Activated naive CD8-positive, alpha-beta T cell treated with anti-CD3 and anti-CD28 coated beads, Interleukin-2, amount 50 U/mL, for 24 hours (primary cell): ENCODE measurements around the gene CARD18.
A peak's percentile ranks its signal among the peaks of the same experiment; 100 is the strongest.
"Not testable (repeated sequence)": the region's sequence is repeated elsewhere in the genome, so short reads cannot be mapped to it uniquely, and the experiment has no call there.

ENCODE experiments used
- ATAC-seq: fragments of 150-1000 bp; cut with Tn5 transposase; one replicate; pipeline ENCODE4 v1.10.0; 2021
- DNase-seq: peaks from one replicate; pipeline ENCODE4 v3.0.0; 2021
- H3K27ac Mint-ChIP-seq: one replicate; pipeline ENCODE4 v1.8.0; 2021; ENCODE audit warnings: mild to moderate bottlenecking, mixed read lengths
- H3K27me3 Mint-ChIP-seq: one replicate; pipeline ENCODE4 v1.8.0; 2021; ENCODE audit warnings: mixed read lengths
- H3K36me3 Mint-ChIP-seq: one replicate; pipeline ENCODE4 v1.8.0; 2021; ENCODE audit warnings: low read depth, mixed read lengths
- H3K4me1 Mint-ChIP-seq: one replicate; pipeline ENCODE4 v1.8.0; 2021; ENCODE audit warnings: mixed read lengths
- H3K4me3 Mint-ChIP-seq: one replicate; pipeline ENCODE4 v1.8.0; 2021; ENCODE audit warnings: mild to moderate bottlenecking, moderate library complexity, mixed read lengths
- H3K9me3 Mint-ChIP-seq: one replicate; pipeline ENCODE4 v1.8.0; 2021; ENCODE audit warnings: mixed read lengths

The CARD18 gene

DNA sequence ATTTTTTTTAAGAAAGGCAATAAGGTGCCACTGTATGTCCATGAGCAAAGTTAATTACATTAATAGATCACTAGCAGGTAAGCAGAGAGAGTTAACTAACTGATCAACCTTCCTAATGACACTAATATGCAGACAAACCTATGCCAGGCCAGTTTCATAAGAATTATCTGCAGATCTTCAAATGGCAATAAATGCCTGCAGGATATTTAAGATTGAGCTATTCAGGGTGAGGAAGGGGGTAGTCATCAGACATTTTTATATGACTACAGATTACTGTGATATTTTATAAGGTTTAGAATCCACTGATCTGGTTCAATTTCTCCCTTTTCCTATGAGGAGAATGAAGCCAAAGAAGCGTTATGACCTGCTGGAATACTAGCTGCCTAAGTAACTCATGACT lies 30.2 kb downstream of the CARD18 start:
- Mint-ChIP-seq H3K27me3 (peaks cover 12% of the 10 kb centered on the region), H3K9me3 (peaks cover 7% of the 10 kb centered on the region), H3K36me3 (no peaks in the 10 kb centered on the region), H3K27ac (no peak overlapping the region), H3K4me3 (no peak overlapping the region), H3K4me1 (peaks cover 17% of the 10 kb centered on the region)
- DNase-seq (no peak), ATAC-seq (no peak)

DNA sequence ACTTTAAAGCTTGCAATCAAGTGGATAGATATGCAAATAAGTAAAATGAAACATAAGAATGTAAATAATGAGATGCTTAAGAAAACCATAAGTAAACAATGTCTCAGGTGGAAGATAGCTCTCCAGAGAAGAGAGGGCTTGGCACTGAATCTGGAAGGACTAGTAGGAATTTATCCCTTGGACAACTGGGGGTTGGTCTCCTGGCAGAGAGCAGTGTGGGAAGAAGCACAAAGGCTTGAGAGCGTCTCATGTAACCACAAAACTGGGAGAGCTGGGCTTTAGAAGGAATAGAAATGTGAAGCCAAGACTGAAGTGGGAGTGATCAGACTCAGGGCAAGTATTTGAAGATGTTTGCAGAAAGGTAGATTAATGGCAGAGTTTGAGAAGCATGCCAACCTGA lies 31.3 kb downstream of the CARD18 start:
- H3K9me3 Mint-ChIP-seq = peaks cover 7% of the 10 kb centered on the region
- H3K4me3 Mint-ChIP-seq = no peak overlapping the region
- ATAC-seq (no peak), DNase-seq (no peak)
- no peak overlapping the region for H3K27ac Mint-ChIP-seq
- peaks cover 12% of the 10 kb centered on the region for H3K27me3 Mint-ChIP-seq
- H3K4me1 Mint-ChIP-seq = peaks cover 17% of the 10 kb centered on the region
- no peaks in the 10 kb centered on the region for H3K36me3 Mint-ChIP-seq

GRCh38 chr11:105107226-105107825 lies 32.2 kb downstream of the CARD18 start:
- not testable (repeated sequence) for H3K27me3 Mint-ChIP-seq, DNase-seq, H3K9me3 Mint-ChIP-seq, H3K4me3 Mint-ChIP-seq, H3K36me3 Mint-ChIP-seq
- peak; percentile 54 for ATAC-seq
- Mint-ChIP-seq H3K27ac (peak overlapping the region; percentile 1), H3K4me1 (peaks cover 17% of the 10 kb centered on the region)

DNA sequence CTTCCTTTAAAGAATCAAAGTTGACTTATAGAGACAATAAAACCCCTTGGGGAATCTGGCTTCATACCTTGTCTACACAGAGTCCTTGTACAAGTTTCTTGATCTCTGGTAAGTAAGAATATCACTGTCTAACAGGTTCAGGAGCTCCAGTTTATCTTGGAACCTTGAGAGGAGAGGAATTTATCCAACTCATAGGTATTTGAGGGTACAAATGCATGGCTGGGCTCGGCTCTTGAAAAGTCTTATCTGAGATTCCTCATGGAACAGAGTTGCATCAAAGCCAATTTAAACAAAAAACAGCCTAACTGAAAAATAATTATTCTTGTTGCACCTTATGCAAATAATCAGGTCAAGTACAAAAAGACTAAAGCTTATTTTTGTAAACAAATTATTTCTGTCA lies 33.4 kb downstream of the CARD18 start:
- Mint-ChIP-seq H3K27me3 (peaks cover 8% of the 10 kb centered on the region), H3K36me3 (no peaks in the 10 kb centered on the region), H3K9me3 (peaks cover 7% of the 10 kb centered on the region), H3K27ac (no peak overlapping the region), H3K4me3 (no peak overlapping the region), H3K4me1 (peaks cover 21% of the 10 kb centered on the region)
- DNase-seq (no peak), ATAC-seq (no peak)

GRCh38 chr11:105104292-105104691 lies 35.3 kb downstream of the CARD18 start:
- H3K4me1 Mint-ChIP-seq = peaks cover 27% of the 10 kb centered on the region
- DNase-seq = no peak
- H3K36me3 Mint-ChIP-seq = no peaks in the 10 kb centered on the region
- no peak for ATAC-seq
- no peak overlapping the region for H3K4me3 Mint-ChIP-seq
- no peak overlapping the region for H3K27ac Mint-ChIP-seq
- peaks cover 7% of the 10 kb centered on the region for H3K9me3 Mint-ChIP-seq
- peaks cover 3% of the 10 kb centered on the region for H3K27me3 Mint-ChIP-seq

- DNase-seq = no peak
- H3K4me1 Mint-ChIP-seq = peaks cover 26% of the 10 kb centered on the region
- peaks cover 3% of the 10 kb centered on the region for H3K27me3 Mint-ChIP-seq
- no peaks in the 10 kb centered on the region for H3K36me3 Mint-ChIP-seq
- H3K9me3 Mint-ChIP-seq = peaks cover 6% of the 10 kb centered on the region
- ATAC-seq = no peak
- H3K27ac Mint-ChIP-seq = no peak overlapping the region
- no peak overlapping the region for H3K4me3 Mint-ChIP-seq
These were observed 36.2 kb downstream of the CARD18 start for GRCh38 chr11:105103336-105103735.

GRCh38 chr11:105102079-105102581 lies 37.4 kb downstream of the CARD18 start:
- H3K4me1 Mint-ChIP-seq = peaks cover 23% of the 10 kb centered on the region
- DNase-seq, H3K9me3 Mint-ChIP-seq, H3K27ac Mint-ChIP-seq, ATAC-seq, H3K36me3 Mint-ChIP-seq, H3K4me3 Mint-ChIP-seq, H3K27me3 Mint-ChIP-seq: not testable (repeated sequence)

DNA sequence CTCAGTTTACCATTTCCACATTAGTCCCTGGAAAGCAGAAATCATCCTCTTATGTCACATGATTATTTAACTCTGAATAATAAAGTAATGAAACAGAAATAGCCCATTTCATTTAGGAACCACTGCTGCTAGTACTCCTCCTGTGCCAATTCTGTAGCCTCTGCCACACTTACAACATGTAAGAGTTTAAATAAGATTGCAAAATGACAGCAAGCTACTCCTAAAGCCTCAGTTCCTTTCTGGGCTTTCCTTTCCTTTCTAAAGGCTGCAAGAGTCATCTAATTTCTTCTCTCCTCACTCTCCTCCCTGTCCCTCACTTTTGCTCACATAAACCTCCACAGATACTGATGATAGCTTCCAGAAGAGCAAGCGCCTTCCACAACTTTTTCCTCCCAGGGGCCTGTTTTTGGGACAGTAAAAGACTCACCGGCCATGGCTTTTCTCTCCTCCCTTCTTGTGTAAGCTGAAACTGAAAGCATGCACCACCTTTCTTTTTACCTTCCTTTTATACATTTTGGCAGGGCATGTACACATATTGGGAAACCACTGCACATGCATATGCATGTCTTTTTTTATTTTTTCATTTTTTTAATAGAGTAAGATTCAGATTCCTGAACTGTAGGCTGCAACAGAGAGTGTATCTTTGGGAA lies 38.5 kb downstream of the CARD18 start:
- H3K4me3 Mint-ChIP-seq = no peak overlapping the region

DNA sequence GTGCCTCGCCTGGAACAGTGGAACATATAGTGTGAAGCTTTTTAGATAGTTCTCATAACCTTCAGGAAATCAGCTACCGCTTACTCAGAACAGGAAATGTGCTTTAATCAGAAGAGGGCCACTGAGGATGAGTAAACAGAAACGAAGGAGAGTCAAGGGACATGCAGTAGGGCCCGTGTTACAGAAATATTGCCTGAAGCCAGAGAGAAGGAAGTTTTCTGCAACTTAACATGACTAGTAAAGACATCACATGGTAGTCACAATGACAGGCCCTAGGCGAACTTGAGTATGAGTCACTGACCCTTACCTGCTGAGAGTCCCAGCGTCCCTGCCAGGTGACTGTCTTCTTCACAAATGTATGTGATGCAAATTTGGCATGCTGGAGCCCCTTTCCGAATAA lies 39.4 kb downstream of the CARD18 start:
- Mint-ChIP-seq H3K4me3 (no peak overlapping the region), H3K4me1 (peaks cover 23% of the 10 kb centered on the region), H3K36me3 (no peaks in the 10 kb centered on the region), H3K27me3 (no peaks in the 10 kb centered on the region), H3K27ac (no peak overlapping the region), H3K9me3 (peaks cover 1% of the 10 kb centered on the region)
- DNase-seq (no peak), ATAC-seq (peak; percentile 87)

More for the DNA sequence above, 38.5 kb downstream of the CARD18 start:
- Mint-ChIP-seq H3K36me3 (no peaks in the 10 kb centered on the region), H3K9me3 (peaks cover 3% of the 10 kb centered on the region), H3K27ac (no peak overlapping the region), H3K27me3 (no peaks in the 10 kb centered on the region), H3K4me1 (peaks cover 23% of the 10 kb centered on the region)
- no peak for ATAC-seq
- DNase-seq = no peak

DNA sequence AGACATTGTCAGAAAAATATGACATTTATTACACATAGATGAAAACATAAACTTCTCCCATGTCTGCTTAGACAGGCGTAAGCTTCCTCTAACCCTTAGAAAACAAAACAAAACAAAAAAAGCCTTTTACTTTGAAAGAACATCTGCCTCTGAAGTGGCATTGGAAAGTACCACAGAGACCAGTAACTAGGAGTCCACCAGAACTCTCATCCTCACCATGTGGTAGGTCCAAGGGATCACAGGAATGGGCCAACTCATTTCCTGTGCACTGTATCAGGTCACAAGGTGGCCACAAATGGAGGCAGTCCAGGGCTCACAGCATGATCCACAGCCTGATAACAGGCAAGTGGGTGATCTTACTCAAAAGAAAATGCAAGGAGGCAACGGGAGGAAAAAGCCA lies 40.0 kb downstream of the CARD18 start:
- not testable (repeated sequence) for H3K36me3 Mint-ChIP-seq, H3K4me3 Mint-ChIP-seq, H3K27ac Mint-ChIP-seq, H3K9me3 Mint-ChIP-seq, H3K27me3 Mint-ChIP-seq, DNase-seq
- H3K4me1 Mint-ChIP-seq = peaks cover 23% of the 10 kb centered on the region
- ATAC-seq = peak; percentile 58

GRCh38 chr11:105092256-105093239 lies 47.0 kb downstream of the CARD18 start:
- Mint-ChIP-seq H3K4me1 (no peaks in the 10 kb centered on the region), H3K36me3 (no peaks in the 10 kb centered on the region), H3K27ac (no peak overlapping the region)

More at GRCh38 chr11:105092256-105093239, 47.0 kb downstream of the CARD18 start:
- DNase-seq (no peak), ATAC-seq (no peak)
- Mint-ChIP-seq H3K27me3 (peaks cover 3% of the 10 kb centered on the region), H3K9me3 (no peaks in the 10 kb centered on the region), H3K4me3 (no peak overlapping the region)
